ENCODE measurements around the gene CRADD. TPM values are rescaled to one million over a fixed set of nuclear protein-coding genes. Genes with fewer than 3 reads are reported as not detected.

The CRADD gene
- total RNA-seq, 2 donors from 2014 or later, result 27.2 to 75.2 TPM

GRCh38 chr12:93877446-93877845 lies 200.3 kb downstream of the CRADD start:
- H3K4me3 ChIP-seq, result no peak overlapping the region
- no peak overlapping the region for H3K27ac ChIP-seq
- no peak for TF ChIP-seq POLR2A (IDR thresholded peaks at IDR 0.05)
- no peak for TF ChIP-seq CTCF (IDR thresholded peaks at IDR 0.05)
- H3K36me3 ChIP-seq (replicated peaks in 1 of 2; ENCODE audit: insufficient read depth in 1 of 2, low read depth in 2 of 2), result no peaks in the 10 kb centered on the region
- no peaks in the 10 kb centered on the region for H3K4me1 ChIP-seq
- DNase-seq (no peak), ATAC-seq (no peak)
- no peaks in the 10 kb centered on the region for H3K27me3 ChIP-seq
- intact Hi-C loops (cut with DNase I), result no loop called here
- no peaks in the 10 kb centered on the region for H3K9me3 ChIP-seq

- no peak for DNase-seq
- Histone ChIP-seq H3K36me3 (replicated peaks in 1 of 2; ENCODE audit: insufficient read depth in 1 of 2, low read depth in 2 of 2) (no peaks in the 10 kb centered on the region), H3K27me3 (no peaks in the 10 kb centered on the region), H3K27ac (no peak overlapping the region), H3K4me1 (no peaks in the 10 kb centered on the region), H3K4me3 (no peak overlapping the region), H3K9me3 (no peaks in the 10 kb centered on the region)
- intact Hi-C loops (cut with DNase I), result no loop called here
- no peak for ATAC-seq
- TF ChIP-seq CTCF (IDR thresholded peaks at IDR 0.05) (no peak), POLR2A (IDR thresholded peaks at IDR 0.05) (no peak)
- WGBS, 2 donors, result 70 to 77% methylated on average over 6 of the region's 6 CpGs
Observed at GRCh38 chr12:93879476-93880421, 202.6 kb downstream of the CRADD start.

GRCh38 chr12:93880853-93881522 lies 203.8 kb downstream of the CRADD start:
- DNase-seq, result no peak
- Histone ChIP-seq H3K27ac (no peak overlapping the region), H3K4me3 (no peak overlapping the region), H3K9me3 (no peaks in the 10 kb centered on the region), H3K4me1 (no peaks in the 10 kb centered on the region), H3K27me3 (no peaks in the 10 kb centered on the region), H3K36me3 (replicated peaks in 1 of 2; ENCODE audit: insufficient read depth in 1 of 2, low read depth in 2 of 2) (no peaks in the 10 kb centered on the region)
- no peak for ATAC-seq
- TF ChIP-seq CTCF (IDR thresholded peaks at IDR 0.05), result no peak
- TF ChIP-seq POLR2A (IDR thresholded peaks at IDR 0.05), result no peak
- intact Hi-C loops (cut with DNase I), result no loop called here
- 59 to 82% methylated on average over 1 of the region's 1 CpG for WGBS, 2 donors

- Histone ChIP-seq H3K36me3 (replicated peaks in 1 of 2; ENCODE audit: insufficient read depth in 1 of 2, low read depth in 2 of 2) (no peaks in the 10 kb centered on the region), H3K27me3 (no peaks in the 10 kb centered on the region), H3K27ac (no peak overlapping the region), H3K4me3 (no peak overlapping the region), H3K4me1 (no peaks in the 10 kb centered on the region), H3K9me3 (no peaks in the 10 kb centered on the region)
- intact Hi-C loops (cut with DNase I), result no loop called here
- WGBS, 2 donors, result 81 to 83% methylated on average over 3 of the region's 3 CpGs
- no peak for TF ChIP-seq POLR2A (IDR thresholded peaks at IDR 0.05)
- TF ChIP-seq CTCF (IDR thresholded peaks at IDR 0.05), result no peak
- ATAC-seq (no peak), DNase-seq (no peak)
Observed at GRCh38 chr12:93882763-93883162, 205.6 kb downstream of the CRADD start.

Measured in body of pancreas (tissue), 4 donors.